NCI-H1105 (cell line): ENCODE results near the gene NFATC2.

Source experiments
- DNase-seq: peaks from one replicate; lab custom pipeline; 2025; lab: John Stamatoyannopoulos, UW

Gene NFATC2

GRCh38 chr20:51536116-51537069 is 6.1 kb downstream of the NFATC2 start:
- DNase-seq: peak; percentile 95

GRCh38 chr20:51535674-51536073 is 6.8 kb downstream of the NFATC2 start:
- DNase-seq: no peak

GRCh38 chr20:51535075-51535386 is 7.5 kb downstream of the NFATC2 start:
- DNase-seq: no peak

GRCh38 chr20:51533291-51534172 is 9.0 kb downstream of the NFATC2 start:
- no peak for DNase-seq

- DNase-seq: no peak
Observed at GRCh38 chr20:51532577-51533191, 9.8 kb downstream of the NFATC2 start.

- DNase-seq: no peak
Observed at GRCh38 chr20:51531712-51532456, 10.6 kb downstream of the NFATC2 start.

GRCh38 chr20:51531141-51531710 is 11.3 kb downstream of the NFATC2 start:
- DNase-seq: no peak

GRCh38 chr20:51529758-51530157 is 12.8 kb downstream of the NFATC2 start:
- no peak for DNase-seq

- no peak for DNase-seq
Observed at GRCh38 chr20:51529081-51529681, 13.3 kb downstream of the NFATC2 start.

GRCh38 chr20:51528263-51529027 is 14.1 kb downstream of the NFATC2 start:
- DNase-seq: no peak

- DNase-seq: no peak
Observed at GRCh38 chr20:51526754-51527153, 15.8 kb downstream of the NFATC2 start.

- DNase-seq: peak; percentile 72
Observed at GRCh38 chr20:51526106-51526470, 16.4 kb downstream of the NFATC2 start.

- no peak for DNase-seq
Observed at GRCh38 chr20:51525241-51526105, 17.0 kb downstream of the NFATC2 start.

- no peak for DNase-seq
Observed at GRCh38 chr20:51523276-51524013, 19.1 kb downstream of the NFATC2 start.

- DNase-seq: no peak
Observed at GRCh38 chr20:51522207-51522606, 20.3 kb downstream of the NFATC2 start.

GRCh38 chr20:51517839-51518238 is 24.7 kb downstream of the NFATC2 start:
- no peak for DNase-seq

GRCh38 chr20:51516855-51517254 is 25.7 kb downstream of the NFATC2 start:
- DNase-seq: no peak

GRCh38 chr20:51514836-51515235 is 27.7 kb downstream of the NFATC2 start:
- DNase-seq: no peak

- DNase-seq: no peak
Observed at GRCh38 chr20:51514249-51514648, 28.3 kb downstream of the NFATC2 start.
